Endothelial cell of umbilical vein (primary cell): ENCODE measurements around the gene ATP1A4. TPM values are rescaled to one million over a fixed set of nuclear protein-coding genes. Genes with fewer than 3 reads are reported as not detected.

Experiments used
- BruUV-seq: library from RNA; stranded (reverse); fragments of 400-500 nt; replicated peaks from 2 replicates; lab custom pipeline; 2021; lab: Mats Ljungman, UMichigan
- CTCF ChIA-PET: fragments of 300-600, 350-600 bp; sonication (Branson Sonifier 250); formaldehyde crosslinking; loops from one replicate; lab custom pipeline; 2021; ENCODE audit warnings: antibody characterized with exemption, inconsistent platforms; lab: Charles Lee
- POLR2A ChIA-PET: fragments of 300-600, 350-600 bp; sonication (Branson Sonifier 250); formaldehyde crosslinking; loops from one replicate; lab custom pipeline; 2021; ENCODE audit warnings: antibody characterized with exemption, inconsistent platforms; lab: Charles Lee
- DNase-seq: peaks from one replicate; pipeline ENCODE4 v3.0.0-alpha.2; 2011; ENCODE audit warnings: low read depth, low spot score
- FAIRE-seq: peaks from 2 replicates; lab custom pipeline; 2011; peaks lifted over from hg19 to GRCh38; lab: Jason Lieb, UNC
- H2AFZ ChIP-seq: 2 replicates; pipeline ENCODE4 v1.6.0; 2012; ENCODE audit warnings: low read depth, low read length, control low read depth, inconsistent platforms
- H3K27ac ChIP-seq: 2 replicates; pipeline ENCODE4 v1.5.1; 2011; ENCODE audit warnings: low read depth, mild to moderate bottlenecking, control low read depth, low read length, moderate library complexity; ENCODE audit not compliant: insufficient read depth
- H3K27me3 ChIP-seq, 2 experiments: 2 replicates each; pipeline versions ENCODE4 v1.6.0 to v1.6.1; 2011; ENCODE audit warnings: low read length in 2 of 2, mixed read lengths in 1 of 2; ENCODE audit not compliant: control insufficient read depth in 2 of 2, insufficient read depth in 2 of 2
- H3K36me3 ChIP-seq, 2 experiments: 2 replicates in 1 of 2; 3 replicates in 1 of 2; pipeline ENCODE4 v1.5.1; 2011; ENCODE audit warnings: low read length in 2 of 2, mild to moderate bottlenecking in 1 of 2, moderate library complexity in 1 of 2; ENCODE audit not compliant: control insufficient read depth in 2 of 2, insufficient read depth in 2 of 2; ENCODE audit errors: extremely low read depth in 1 of 2
- H3K4me1 ChIP-seq: 3 replicates; pipeline ENCODE4 v1.5.1; 2011; ENCODE audit warnings: mild to moderate bottlenecking, low read length; ENCODE audit not compliant: control insufficient read depth, insufficient read depth; ENCODE audit errors: extremely low read depth
- H3K4me2 ChIP-seq: 2 replicates; pipeline ENCODE4 v1.6.1; 2011; ENCODE audit warnings: low read length, control low read depth, mixed read lengths; ENCODE audit not compliant: insufficient read depth
- H3K4me3 ChIP-seq, 3 experiments: fragments of 200-600 bp in 1 of 3; sonication (generic), shearing (Covaris generic) in 1 of 3; replicated peaks in 1 of 3; 2 replicates each; pipeline ENCODE4 v1.5.1; 2011 to 2016; ENCODE audit warnings: control low read depth in 3 of 3, low read length in 3 of 3, mild to moderate bottlenecking in 2 of 3, inconsistent platforms in 1 of 3, low read depth in 1 of 3, moderate library complexity in 1 of 3; ENCODE audit not compliant: insufficient read depth in 1 of 3
- H3K79me2 ChIP-seq: 2 replicates; pipeline ENCODE4 v1.6.0; 2012; ENCODE audit warnings: low read length, inconsistent platforms; ENCODE audit not compliant: control insufficient read depth, insufficient read depth
- H3K9ac ChIP-seq: replicated peaks from 2 replicates; pipeline ENCODE3; 2011; ENCODE audit warnings: low read length, control low read depth; ENCODE audit not compliant: insufficient read depth; ENCODE audit errors: extremely low read depth
- H3K9me1 ChIP-seq: replicated peaks from 3 replicates; pipeline ENCODE4 v1.6.0; 2011; ENCODE audit warnings: mild to moderate bottlenecking, low read length; ENCODE audit not compliant: control insufficient read depth, insufficient read depth; ENCODE audit errors: extremely low read depth
- H3K9me3 ChIP-seq: replicated peaks from 2 replicates; pipeline ENCODE4 v1.5.1; 2012; ENCODE audit warnings: low read length, inconsistent platforms; ENCODE audit not compliant: control insufficient read depth, insufficient read depth
- H4K20me1 ChIP-seq: replicated peaks from 2 replicates; pipeline ENCODE3; 2011; ENCODE audit warnings: mild to moderate bottlenecking, low read length; ENCODE audit not compliant: control insufficient read depth, insufficient read depth; ENCODE audit errors: extremely low read depth
- EZH2 ChIP-seq: IDR thresholded peaks from 2 replicates; pipeline ENCODE4 v1.6.1; 2012; ENCODE audit warnings: borderline replicate concordance, low read depth, mild to moderate bottlenecking, moderate library complexity, low read length, inconsistent platforms; ENCODE audit not compliant: severe bottlenecking
- FOS ChIP-seq: IDR thresholded peaks from 2 replicates; pipeline ENCODE4 v1.6.1; 2011; ENCODE audit warnings: mild to moderate bottlenecking, low read length, moderate library complexity, borderline replicate concordance; ENCODE audit not compliant: insufficient read depth
- GATA2 ChIP-seq: IDR thresholded peaks from 2 replicates; pipeline ENCODE4 v1.7.0; 2011; ENCODE audit warnings: low read depth, mild to moderate bottlenecking, moderate library complexity, mixed read lengths, low read length; ENCODE audit not compliant: insufficient read length, insufficient read depth
- JUN ChIP-seq: IDR thresholded peaks from 2 replicates; pipeline ENCODE4 v1.6.1; 2011; ENCODE audit warnings: borderline replicate concordance, low read depth; ENCODE audit not compliant: insufficient read length, insufficient read depth
- MAX ChIP-seq: IDR thresholded peaks from 2 replicates; pipeline ENCODE4 v1.6.1; 2011; ENCODE audit not compliant: insufficient read depth, insufficient read length
- MYC ChIP-seq: IDR thresholded peaks from one replicate; pipeline ENCODE4 v1.6.1; 2011; ENCODE audit warnings: mild to moderate bottlenecking, low read depth, low read length
- POLR2A ChIP-seq: IDR thresholded peaks from 2 replicates; pipeline ENCODE4 v1.6.1; 2012; ENCODE audit warnings: low read depth, mild to moderate bottlenecking, control low read depth, low read length
- POLR2AphosphoS5 ChIP-seq: IDR thresholded peaks from 2 replicates; pipeline ENCODE4 v1.6.1; 2012; ENCODE audit warnings: low read depth, mild to moderate bottlenecking, control low read depth, low read length, moderate library complexity; ENCODE audit not compliant: insufficient read depth
- dilution Hi-C: fragments of 300-500 bp; cut with MboI; formaldehyde crosslinking; loops from one replicate; pipeline ENCODE4 v1.15.0; 2019; ENCODE audit warnings: low sequenced_read_pairs; ENCODE audit not compliant: extremely low pct_ligation_motif_present
- intact Hi-C: fragments of 100-400 bp; cut with micrococcal nuclease; formaldehyde crosslinking; loops from one replicate; pipeline ENCODE4 v1.10.0; 2022
- polyA plus RNA-seq, 4 experiments: library from polyadenylated mRNA; depleted of rRNA in 3 of 4; stranded (reverse) in 3 of 4; unstranded in 1 of 4; fragments of >200 nt; gene quantifications; 2 replicates each; pipeline versions ENCODE4 v1.2.1 to v1.2.3, GENCODE V29; 2011 to 2012; ENCODE audit warnings: missing spikeins in 1 of 4
- total RNA-seq: library from RNA; stranded (reverse); gene quantifications from 2 replicates; pipeline ENCODE4 v1.2.3, GENCODE V29; 2021
- TF ChIP-seq, protein P1 (sequence below), 2 donors: IDR thresholded peaks; 1 replicate in 1 of 2; 2 replicates in 1 of 2; pipeline ENCODE4 v1.5.1; 2011; ENCODE audit warnings: low read length in 2 of 2, mild to moderate bottlenecking in 2 of 2, moderate library complexity in 2 of 2, control low read depth in 1 of 2, inconsistent platforms in 1 of 2, low read depth in 1 of 2; ENCODE audit not compliant: insufficient read depth in 1 of 2; ENCODE audit errors: extremely low read depth in 1 of 2

ATP1A4 gene
- total and polyA plus RNA-seq, 2 donors (not counting 3 experiments of a cell fraction or from before 2014, with no cell fraction given), result not detected

GRCh38 chr1:160216301-160216700, 64.9 kb downstream of the ATP1A4 start:
- no peak overlapping the region for H3K4me2 ChIP-seq
- no peak overlapping the region for H3K27ac ChIP-seq
- CTCF ChIA-PET, result interaction anchor here (2.3 to 4.5 kb wide), 2 partner anchors 23 to 36 kb away, joined by 17 to 21 read pairs; no protein-coding TSS in a partner anchor
- no peak overlapping the region for H3K4me3 ChIP-seq
- no peaks in the 10 kb centered on the region for H3K27me3 ChIP-seq
- peaks cover 56 to 57% of the 10 kb centered on the region in 2 experiments for H3K36me3 ChIP-seq
- TF ChIP-seq GATA2 (no peak), POLR2A (peak; percentile 35)
- BruUV-seq, result no TSS peak
- dilution Hi-C loops (no loop called here), intact Hi-C loops (no loop called here)
- H3K9me3 ChIP-seq, result no peaks in the 10 kb centered on the region
- POLR2A ChIA-PET, result no interaction called here
- FAIRE-seq (no peak), DNase-seq (no peak)
- no peaks in the 10 kb centered on the region for H3K9me1 ChIP-seq
- peaks cover 7% of the 10 kb centered on the region for H3K79me2 ChIP-seq
- no peaks in the 10 kb centered on the region for H4K20me1 ChIP-seq
- H3K4me1 ChIP-seq, result peaks cover 12% of the 10 kb centered on the region
- H3K9ac ChIP-seq, result no peak overlapping the region
- no peak overlapping the region for H2AFZ ChIP-seq

GRCh38 chr1:160217481-160218051, 66.2 kb downstream of the ATP1A4 start:
- dilution Hi-C loops (no loop called here), intact Hi-C loops (no loop called here)
- no peaks in the 10 kb centered on the region for H3K9me1 ChIP-seq
- no peak for TF ChIP-seq GATA2
- no peak for TF ChIP-seq MYC
- no peak for TF ChIP-seq POLR2A
- TF ChIP-seq JUN, result no peak
- TF ChIP-seq, protein P1, sequence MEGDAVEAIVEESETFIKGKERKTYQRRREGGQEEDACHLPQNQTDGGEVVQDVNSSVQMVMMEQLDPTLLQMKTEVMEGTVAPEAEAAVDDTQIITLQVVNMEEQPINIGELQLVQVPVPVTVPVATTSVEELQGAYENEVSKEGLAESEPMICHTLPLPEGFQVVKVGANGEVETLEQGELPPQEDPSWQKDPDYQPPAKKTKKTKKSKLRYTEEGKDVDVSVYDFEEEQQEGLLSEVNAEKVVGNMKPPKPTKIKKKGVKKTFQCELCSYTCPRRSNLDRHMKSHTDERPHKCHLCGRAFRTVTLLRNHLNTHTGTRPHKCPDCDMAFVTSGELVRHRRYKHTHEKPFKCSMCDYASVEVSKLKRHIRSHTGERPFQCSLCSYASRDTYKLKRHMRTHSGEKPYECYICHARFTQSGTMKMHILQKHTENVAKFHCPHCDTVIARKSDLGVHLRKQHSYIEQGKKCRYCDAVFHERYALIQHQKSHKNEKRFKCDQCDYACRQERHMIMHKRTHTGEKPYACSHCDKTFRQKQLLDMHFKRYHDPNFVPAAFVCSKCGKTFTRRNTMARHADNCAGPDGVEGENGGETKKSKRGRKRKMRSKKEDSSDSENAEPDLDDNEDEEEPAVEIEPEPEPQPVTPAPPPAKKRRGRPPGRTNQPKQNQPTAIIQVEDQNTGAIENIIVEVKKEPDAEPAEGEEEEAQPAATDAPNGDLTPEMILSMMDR (IDR thresholded peaks at IDR 0.05; ENCODE audit: extremely low read depth in 1 of 2, insufficient read depth in 1 of 2, low read depth in 1 of 2, low read length in 2 of 2), result no peak
- TF ChIP-seq EZH2, result no peak
- no peak for TF ChIP-seq POLR2AphosphoS5
- TF ChIP-seq FOS, result no peak
- TF ChIP-seq MAX, result no peak
- DNase-seq (peak; percentile 60), FAIRE-seq (no peak)
- ChIA-PET CTCF (interaction anchor here (1.0 to 6.0 kb wide), 6 partner anchors 9 to 115 kb away, joined by 3 to 511 read pairs (median 54); partner anchors contain the start of gene CASQ1), POLR2A (no interaction called here)
- H3K36me3 ChIP-seq, result peaks cover 47 to 54% of the 10 kb centered on the region in 2 experiments
- no peak overlapping the region for H3K4me2 ChIP-seq
- no peaks in the 10 kb centered on the region for H3K79me2 ChIP-seq
- no peak overlapping the region for H2AFZ ChIP-seq
- H3K4me3 ChIP-seq, result no peak overlapping the region
- H4K20me1 ChIP-seq, result no peaks in the 10 kb centered on the region
- H3K27me3 ChIP-seq, result no peaks in the 10 kb centered on the region
- H3K4me1 ChIP-seq, result peaks cover 12% of the 10 kb centered on the region
- H3K9ac ChIP-seq, result no peak overlapping the region
- H3K9me3 ChIP-seq, result no peaks in the 10 kb centered on the region
- no peak overlapping the region for H3K27ac ChIP-seq
- BruUV-seq, result no TSS peak
